Central memory CD8-positive, alpha-beta T cell (primary cell): ENCODE measurements around the gene DTYMK.

ENCODE experiments used
- ATAC-seq: fragments of 150-1000 bp; cut with Tn5 transposase; replicated peaks from 2 replicates; pipeline ENCODE4 v1.10.0; 2022; ENCODE audit warnings: mild to moderate bottlenecking, moderate FRiP score, moderate number of reproducible peaks; ENCODE audit not compliant: poor library complexity, severe bottlenecking; ENCODE audit errors: extremely low read depth
- DNase-seq, 2 donors: peaks; one replicate each; pipeline ENCODE4 v3.0.0; 2021; ENCODE audit warnings: low spot score in 2 of 2
- H3K27ac Mint-ChIP-seq: one replicate; pipeline ENCODE4 v1.8.0; 2022; ENCODE audit warnings: low read depth, mild to moderate bottlenecking, moderate library complexity, mixed read lengths
- H3K27me3 Mint-ChIP-seq: one replicate; pipeline ENCODE4 v1.8.0; 2022; ENCODE audit warnings: mixed read lengths
- H3K36me3 Mint-ChIP-seq: one replicate; pipeline ENCODE4 v1.8.0; 2022; ENCODE audit warnings: mild to moderate bottlenecking, moderate library complexity, mixed read lengths; ENCODE audit not compliant: insufficient read depth
- H3K4me1 Mint-ChIP-seq: one replicate; pipeline ENCODE4 v1.8.0; 2022; ENCODE audit warnings: mixed read lengths
- H3K4me3 Mint-ChIP-seq: one replicate; pipeline ENCODE4 v1.8.0; 2022; ENCODE audit warnings: mild to moderate bottlenecking, moderate library complexity, mixed read lengths
- H3K9me3 Mint-ChIP-seq: one replicate; pipeline ENCODE4 v1.8.0; 2022; ENCODE audit warnings: mixed read lengths

The DTYMK gene

DNA sequence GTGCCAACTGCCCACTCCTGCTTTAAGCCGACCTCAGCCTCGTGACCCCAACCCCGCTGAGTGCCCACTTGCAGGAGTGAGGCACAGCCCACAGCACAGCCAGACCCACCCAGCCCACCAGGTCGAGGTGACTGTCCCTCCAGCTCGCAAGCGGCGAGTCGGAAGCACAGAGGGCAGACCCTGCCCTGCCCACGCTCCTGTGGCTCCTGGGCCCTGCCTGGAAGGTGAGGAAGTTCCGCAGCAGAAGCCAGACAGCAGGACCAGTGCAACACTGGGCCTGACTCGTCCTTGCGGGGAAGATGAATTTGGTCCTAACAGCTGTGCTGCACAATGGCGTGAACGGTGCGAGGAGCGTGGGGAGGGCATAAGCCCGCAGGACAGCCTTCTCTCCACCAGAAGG is 9.9 kb downstream of the DTYMK start:
- Mint-ChIP-seq H3K27ac (no peak overlapping the region), H3K4me1 (no peaks in the 10 kb centered on the region), H3K9me3 (no peaks in the 10 kb centered on the region), H3K27me3 (no peaks in the 10 kb centered on the region), H3K4me3 (no peak overlapping the region), H3K36me3 (peaks cover 16% of the 10 kb centered on the region)
- ATAC-seq (no peak), DNase-seq (no peak)

DNA sequence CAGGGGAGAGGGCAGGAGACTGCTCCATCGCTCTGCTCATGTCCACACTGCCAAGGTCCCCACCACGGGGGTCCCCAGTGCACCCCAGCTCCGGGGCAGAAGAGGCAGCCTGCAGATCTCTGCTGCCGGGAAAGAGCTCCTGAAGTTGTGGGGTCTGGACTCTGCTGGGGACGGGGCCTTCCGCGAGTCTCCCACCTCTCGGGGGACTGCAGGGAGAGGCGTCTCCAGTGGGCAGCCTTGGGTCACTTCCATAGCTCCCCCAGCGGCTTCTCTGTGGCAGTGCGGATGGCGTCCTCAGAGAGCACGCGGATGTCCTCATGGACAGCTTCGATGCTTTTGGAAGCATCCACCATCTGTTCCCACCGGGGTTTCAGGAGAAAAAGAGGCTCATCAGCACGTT is 10.7 kb downstream of the DTYMK start:
- no peak for DNase-seq
- Mint-ChIP-seq H3K9me3 (no peaks in the 10 kb centered on the region), H3K27ac (no peak overlapping the region), H3K27me3 (no peaks in the 10 kb centered on the region), H3K36me3 (peaks cover 19% of the 10 kb centered on the region), H3K4me3 (no peak overlapping the region), H3K4me1 (no peaks in the 10 kb centered on the region)
- ATAC-seq = no peak

DNA sequence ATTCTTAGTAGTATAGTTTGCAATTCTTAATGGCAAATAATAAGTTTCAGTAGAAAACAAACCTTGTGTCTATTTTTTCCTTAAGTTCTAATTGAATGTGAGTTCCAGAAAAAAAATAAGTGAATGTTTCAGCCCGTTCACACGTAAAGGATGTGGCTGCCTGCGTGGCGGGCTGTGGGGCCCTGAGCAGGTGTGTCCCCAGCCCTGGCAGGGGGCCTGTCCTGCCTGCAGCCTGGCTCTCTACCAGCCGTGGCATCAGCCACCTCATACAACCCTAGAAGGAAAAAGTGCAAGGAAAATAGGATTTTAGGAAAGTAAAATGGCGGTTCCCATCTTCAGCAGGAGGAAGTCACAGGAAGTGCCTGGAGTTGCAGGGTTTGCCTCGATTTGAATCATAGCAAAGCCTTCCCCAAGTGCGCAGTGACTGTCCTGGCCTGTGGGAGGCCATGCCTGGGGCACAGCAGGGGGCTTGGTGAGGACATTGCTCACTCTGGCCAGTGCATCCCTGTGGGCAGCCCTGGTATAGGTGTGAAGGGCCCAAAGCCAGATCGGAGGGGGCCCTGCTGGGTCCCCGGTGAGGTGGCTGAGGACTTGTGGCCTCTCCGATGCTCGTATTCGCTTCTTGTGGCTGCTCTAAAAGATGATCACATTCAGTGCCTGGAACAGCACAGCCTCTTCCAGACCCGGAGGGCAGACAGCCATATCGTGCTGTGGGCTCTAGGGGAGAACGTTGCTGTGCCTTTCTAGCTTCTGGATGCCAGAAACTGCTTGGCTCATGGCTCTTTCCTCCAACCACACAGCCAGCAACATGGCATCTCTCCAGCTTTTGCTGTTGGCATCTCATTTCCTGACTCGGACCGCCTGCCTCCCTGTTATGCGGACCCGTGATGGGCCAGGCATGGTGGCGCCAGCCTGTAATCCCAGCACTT is 12.6 kb downstream of the DTYMK start:
- Mint-ChIP-seq H3K27ac (peak overlapping the region; percentile 36), H3K9me3 (no peaks in the 10 kb centered on the region), H3K27me3 (no peaks in the 10 kb centered on the region), H3K36me3 (peaks cover 15% of the 10 kb centered on the region), H3K4me1 (no peaks in the 10 kb centered on the region), H3K4me3 (no peak overlapping the region)
- ATAC-seq (no peak), DNase-seq (no peak)

DNA sequence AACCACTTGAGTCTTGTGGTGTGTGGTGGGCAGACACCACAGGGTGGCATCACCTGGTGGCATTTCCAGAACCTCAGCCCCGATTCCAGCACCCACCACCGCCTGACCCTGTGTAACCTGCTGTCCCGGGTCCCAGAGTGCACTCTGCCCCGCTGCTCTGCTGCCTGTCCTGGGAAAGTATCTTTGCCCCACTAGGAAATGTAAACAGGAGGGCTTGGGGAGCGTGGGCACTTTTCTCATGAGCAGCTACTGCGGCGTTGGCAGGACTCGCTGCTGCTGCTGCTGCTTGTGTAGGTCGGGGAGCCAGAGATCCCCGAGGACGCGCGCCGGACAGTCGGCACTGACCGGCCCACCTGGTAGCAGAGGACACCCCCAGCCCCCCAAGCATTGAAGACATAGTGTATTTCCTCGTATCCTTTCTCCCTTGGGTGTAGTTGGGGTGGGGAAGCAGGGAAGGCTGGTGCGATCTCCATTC is 13.4 kb downstream of the DTYMK start:
- ATAC-seq (no peak), DNase-seq (no peak)
- H3K27me3 Mint-ChIP-seq = no peaks in the 10 kb centered on the region
- H3K27ac Mint-ChIP-seq = no peak overlapping the region
- H3K4me3 Mint-ChIP-seq = no peak overlapping the region
- no peaks in the 10 kb centered on the region for H3K4me1 Mint-ChIP-seq
- peaks cover 21% of the 10 kb centered on the region for H3K36me3 Mint-ChIP-seq
- H3K9me3 Mint-ChIP-seq = no peaks in the 10 kb centered on the region

DNA sequence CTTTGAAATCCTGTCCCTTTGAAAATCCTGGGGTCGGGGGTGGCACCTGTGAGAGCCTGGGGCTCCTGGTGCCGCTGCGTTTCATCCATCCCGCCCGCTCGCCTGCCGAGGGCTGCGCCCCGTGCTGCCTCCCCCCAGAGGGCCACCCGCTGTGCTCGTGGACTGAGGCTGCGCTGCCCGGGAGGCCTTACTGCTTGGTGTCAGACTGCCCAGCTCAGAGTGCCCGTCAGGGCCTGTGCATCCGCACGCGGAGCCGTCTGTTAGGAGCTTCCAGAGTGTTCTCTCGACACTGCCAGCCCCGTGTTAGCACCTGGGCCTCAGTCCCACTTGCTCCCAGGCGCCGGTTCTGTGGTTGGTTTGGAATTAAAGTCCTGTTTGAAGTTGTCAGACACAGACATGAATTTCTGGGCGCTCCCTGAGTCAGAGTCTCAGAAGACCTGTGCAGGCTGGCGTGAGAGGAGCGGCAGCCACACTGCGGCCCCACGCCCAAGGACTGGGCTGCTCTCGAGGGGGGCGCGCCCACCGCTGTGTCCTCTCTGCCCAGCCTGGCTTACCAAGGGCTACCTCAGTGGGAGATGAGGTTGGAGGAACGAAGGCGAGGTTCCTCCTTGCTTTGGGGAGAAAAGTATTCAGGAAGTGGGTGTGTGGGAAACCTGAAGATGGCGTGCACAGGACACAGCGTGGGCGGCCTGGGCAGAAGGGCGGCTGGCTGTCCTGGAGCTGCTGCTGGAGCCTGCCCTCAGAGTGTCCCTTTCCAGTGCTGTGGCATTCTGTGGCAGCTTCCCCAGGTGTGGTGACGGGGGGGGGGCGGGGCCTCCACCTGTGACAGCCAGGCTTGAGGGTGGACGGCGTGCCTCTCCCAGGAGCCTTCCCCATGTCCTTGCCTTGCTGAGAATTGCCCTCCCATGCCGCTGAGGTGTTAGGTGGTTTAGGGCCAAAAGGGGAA is 14.1 kb downstream of the DTYMK start:
- H3K9me3 Mint-ChIP-seq = no peaks in the 10 kb centered on the region
- no peak for DNase-seq
- H3K4me3 Mint-ChIP-seq = no peak overlapping the region
- no peaks in the 10 kb centered on the region for H3K27me3 Mint-ChIP-seq
- no peak for ATAC-seq
- H3K36me3 Mint-ChIP-seq = peaks cover 18% of the 10 kb centered on the region
- no peaks in the 10 kb centered on the region for H3K4me1 Mint-ChIP-seq
- no peak overlapping the region for H3K27ac Mint-ChIP-seq

DNA sequence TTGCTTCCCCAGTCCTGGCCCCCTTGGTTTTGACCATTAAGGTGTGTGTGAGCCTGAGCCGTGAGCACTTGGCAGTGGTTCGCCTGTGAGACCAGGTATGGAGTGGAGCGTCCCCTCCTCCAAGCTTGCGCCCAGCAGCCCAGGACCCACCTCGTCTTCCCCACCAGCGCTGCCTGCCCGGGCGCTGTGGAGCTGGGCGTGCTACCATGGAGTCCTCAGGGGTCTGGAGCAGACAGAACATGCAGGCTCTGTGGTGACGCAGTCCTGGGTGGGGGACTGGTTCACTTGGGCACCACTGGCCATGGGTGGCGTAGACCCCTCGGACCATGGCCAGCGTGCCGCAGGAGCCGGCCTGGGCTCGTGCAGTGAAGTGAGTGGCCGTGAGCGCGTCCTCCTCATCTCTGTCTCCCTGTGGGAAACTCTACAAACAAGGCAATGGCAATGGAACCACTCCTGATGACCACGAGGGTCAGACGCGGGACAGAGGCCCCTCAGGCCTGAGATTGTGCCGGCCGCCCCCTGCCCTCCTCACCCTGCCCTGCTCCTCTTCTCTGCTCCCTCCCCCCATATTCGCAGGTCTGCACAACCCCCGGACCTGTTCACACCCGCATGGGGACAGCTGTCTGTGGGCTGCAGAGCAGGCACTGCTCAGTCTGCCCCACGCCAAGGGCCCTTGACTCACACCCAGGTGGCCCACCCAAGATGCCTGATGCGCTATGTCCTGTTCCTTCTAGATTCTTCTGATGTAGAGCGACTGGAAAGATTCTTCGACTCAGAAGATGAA is 15.0 kb downstream of the DTYMK start:
- Mint-ChIP-seq H3K36me3 (peaks cover 14% of the 10 kb centered on the region), H3K4me1 (no peaks in the 10 kb centered on the region), H3K27me3 (no peaks in the 10 kb centered on the region), H3K9me3 (no peaks in the 10 kb centered on the region), H3K27ac (no peak overlapping the region), H3K4me3 (no peak overlapping the region)
- DNase-seq (no peak), ATAC-seq (no peak)

- peaks cover 19% of the 10 kb centered on the region for H3K36me3 Mint-ChIP-seq
- DNase-seq = no peak
- H3K4me1 Mint-ChIP-seq = no peaks in the 10 kb centered on the region
- no peak overlapping the region for H3K27ac Mint-ChIP-seq
- H3K9me3 Mint-ChIP-seq = no peaks in the 10 kb centered on the region
- ATAC-seq = no peak
- no peak overlapping the region for H3K4me3 Mint-ChIP-seq
- H3K27me3 Mint-ChIP-seq = no peaks in the 10 kb centered on the region
Observed at GRCh38 chr2:241670333-241671110, 16.1 kb downstream of the DTYMK start.

- no peak overlapping the region for H3K4me3 Mint-ChIP-seq
- H3K36me3 Mint-ChIP-seq = peaks cover 17% of the 10 kb centered on the region
- no peak overlapping the region for H3K27ac Mint-ChIP-seq
Observed at GRCh38 chr2:241668839-241669238, 17.8 kb downstream of the DTYMK start.

DNA sequence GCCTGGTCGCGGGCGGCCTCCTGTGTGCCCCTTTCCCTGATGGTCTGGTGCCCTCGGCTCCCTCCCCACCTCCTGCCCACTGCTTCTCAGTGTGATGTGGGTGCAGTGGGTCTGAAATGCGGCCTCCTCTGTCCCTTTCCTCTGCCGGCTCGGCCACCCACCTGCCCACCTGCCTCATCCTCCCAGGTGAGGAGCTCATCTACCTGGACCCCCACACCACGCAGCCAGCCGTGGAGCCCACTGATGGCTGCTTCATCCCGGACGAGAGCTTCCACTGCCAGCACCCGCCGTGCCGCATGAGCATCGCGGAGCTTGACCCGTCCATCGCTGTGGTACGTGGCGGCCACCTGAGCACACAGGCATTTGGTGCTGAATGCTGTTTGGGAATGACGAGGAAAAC is 18.3 kb downstream of the DTYMK start:
- H3K27me3 Mint-ChIP-seq = no peaks in the 10 kb centered on the region
- H3K4me3 Mint-ChIP-seq = no peak overlapping the region
- H3K36me3 Mint-ChIP-seq = peaks cover 17% of the 10 kb centered on the region
- DNase-seq (no peak), ATAC-seq (no peak)
- H3K4me1 Mint-ChIP-seq = no peaks in the 10 kb centered on the region
- no peaks in the 10 kb centered on the region for H3K9me3 Mint-ChIP-seq
- no peak overlapping the region for H3K27ac Mint-ChIP-seq

More at GRCh38 chr2:241668839-241669238, 17.8 kb downstream of the DTYMK start:
- Mint-ChIP-seq H3K4me1 (no peaks in the 10 kb centered on the region), H3K27me3 (no peaks in the 10 kb centered on the region), H3K9me3 (no peaks in the 10 kb centered on the region)
- DNase-seq (no peak), ATAC-seq (no peak)

GRCh38 chr2:241666627-241667400 is 19.8 kb downstream of the DTYMK start:
- no peak for ATAC-seq
- Mint-ChIP-seq H3K36me3 (peaks cover 18% of the 10 kb centered on the region), H3K9me3 (no peaks in the 10 kb centered on the region), H3K27ac (no peak overlapping the region), H3K4me1 (no peaks in the 10 kb centered on the region), H3K27me3 (no peaks in the 10 kb centered on the region), H3K4me3 (no peak overlapping the region)
- no peak for DNase-seq

- no peak for ATAC-seq
- no peak for DNase-seq
Observed at GRCh38 chr2:241665731-241666440, 20.7 kb downstream of the DTYMK start.

More at GRCh38 chr2:241665731-241666440, 20.7 kb downstream of the DTYMK start:
- H3K36me3 Mint-ChIP-seq = peaks cover 19% of the 10 kb centered on the region
- H3K4me1 Mint-ChIP-seq = no peaks in the 10 kb centered on the region
- H3K27ac Mint-ChIP-seq = no peak overlapping the region
- no peaks in the 10 kb centered on the region for H3K27me3 Mint-ChIP-seq
- no peaks in the 10 kb centered on the region for H3K9me3 Mint-ChIP-seq
- H3K4me3 Mint-ChIP-seq = no peak overlapping the region
